CD4-positive, alpha-beta T cell treated with Interleukin-15 for 1 hour (primary cell): ENCODE data around the gene PRKCG.
"Not testable (repeated sequence)": the region's sequence is repeated elsewhere in the genome, so short reads cannot be mapped to it uniquely, and the experiment has no call there.

Experiments used
- DNase-seq: peaks from one replicate; pipeline ENCODE4 v3.0.0-alpha.2; 2020

The PRKCG gene

GRCh38 chr19:53944933-53945332 is 62.9 kb downstream of the PRKCG start:
- no peak for DNase-seq

DNA sequence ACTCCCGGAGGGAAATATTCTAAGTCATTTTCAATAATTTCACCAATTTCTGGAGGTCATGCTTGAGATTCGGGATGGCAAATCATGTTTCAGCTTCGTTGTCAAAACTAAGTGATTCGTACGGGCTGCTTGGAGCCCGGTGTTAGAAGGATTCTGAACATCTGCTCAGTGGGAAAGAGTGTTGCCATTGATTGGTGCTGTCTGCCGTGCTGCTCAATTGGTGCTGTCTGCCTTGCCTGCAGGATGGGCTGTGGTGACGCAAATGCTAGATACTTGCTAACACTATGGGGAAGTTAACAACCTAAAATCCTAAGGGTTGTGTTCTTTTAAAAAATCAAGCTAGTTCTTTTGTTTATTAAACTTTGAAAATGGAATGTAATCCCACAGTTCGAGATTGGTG is 63.4 kb downstream of the PRKCG start:
- DNase-seq: no peak

DNA sequence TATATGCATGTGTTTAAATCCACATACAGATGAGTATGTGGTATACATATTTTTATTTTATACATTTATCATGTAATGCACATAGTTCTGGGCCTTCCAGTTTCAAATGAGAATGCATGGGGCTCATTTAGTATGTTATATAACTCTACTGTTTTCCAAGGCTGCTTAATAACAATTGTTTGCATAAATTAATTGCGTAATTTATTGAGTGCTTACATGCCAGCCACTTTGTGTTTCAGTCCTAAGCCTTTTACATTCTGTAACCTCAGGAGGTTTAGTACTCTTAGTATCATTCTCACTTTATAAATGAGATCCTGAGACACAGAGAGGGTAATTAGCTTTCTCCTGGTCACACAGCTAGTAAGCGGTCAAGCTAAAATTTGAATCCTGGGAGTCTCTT is 64.0 kb downstream of the PRKCG start:
- no peak for DNase-seq

DNA sequence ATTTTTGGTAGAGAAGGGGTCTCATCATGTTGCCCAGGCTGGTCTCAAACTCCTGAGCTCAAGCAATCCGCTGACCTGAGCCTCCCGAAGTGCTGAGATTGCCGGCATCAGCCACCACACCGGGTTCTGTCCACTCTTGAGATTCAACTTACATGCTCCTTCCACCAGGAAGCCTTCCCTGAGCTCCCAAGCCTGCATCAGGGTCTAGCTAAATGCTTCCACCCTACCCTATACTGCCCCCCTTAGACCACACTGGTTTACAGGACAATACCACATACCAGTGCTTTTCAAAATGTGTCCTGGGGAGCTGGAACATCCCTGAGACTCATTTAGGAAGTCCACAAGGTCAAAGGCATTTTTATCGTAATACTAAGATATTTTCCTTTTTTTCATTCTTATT is 65.6 kb downstream of the PRKCG start:
- DNase-seq: no peak

- not testable (repeated sequence) for DNase-seq
Measured at GRCh38 chr19:53948611-53949010, 66.6 kb downstream of the PRKCG start.

GRCh38 chr19:53951436-53951835 is 69.4 kb downstream of the PRKCG start:
- no peak for DNase-seq

GRCh38 chr19:53951947-53952346 is 70.0 kb downstream of the PRKCG start:
- no peak for DNase-seq

DNA sequence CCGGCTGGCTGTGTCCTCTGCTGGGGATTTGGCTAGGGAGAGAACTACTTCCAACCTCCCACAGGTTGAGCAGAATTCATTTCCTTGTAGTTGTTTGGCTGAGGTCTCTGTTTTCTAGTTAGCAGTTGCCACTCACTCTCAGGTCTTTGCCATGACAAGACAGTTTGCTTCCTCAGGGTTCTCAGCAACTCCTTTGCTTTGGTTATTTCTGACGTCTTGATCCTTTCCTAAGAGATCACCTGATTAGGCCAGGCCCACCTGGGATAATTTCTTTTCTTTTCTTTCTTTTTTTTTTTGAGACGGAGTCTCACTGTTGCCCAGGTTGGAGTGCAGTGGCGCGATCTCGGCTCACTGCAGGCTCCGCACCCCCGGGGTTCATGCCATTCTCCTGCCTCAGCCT is 71.4 kb downstream of the PRKCG start:
- DNase-seq: no peak
